HG03139 (cell line): ENCODE data around the gene LMTK2.
"Not testable (repeated sequence)": the region's sequence is repeated elsewhere in the genome, so short reads cannot be mapped to it uniquely, and the experiment has no call there.

Experiments
- ATAC-seq: cut with Tn5 transposase; IDR thresholded peaks from one replicate; pipeline ENCODE4 v1.9.1; 2021; ENCODE audit not compliant: unreplicated experiment

LMTK2 gene

GRCh38 chr7:98215561-98216495, 109.2 kb downstream of the LMTK2 start:
- no peak for ATAC-seq

- no peak for ATAC-seq
Observed at GRCh38 chr7:98216941-98217622, 110.4 kb downstream of the LMTK2 start.

DNA sequence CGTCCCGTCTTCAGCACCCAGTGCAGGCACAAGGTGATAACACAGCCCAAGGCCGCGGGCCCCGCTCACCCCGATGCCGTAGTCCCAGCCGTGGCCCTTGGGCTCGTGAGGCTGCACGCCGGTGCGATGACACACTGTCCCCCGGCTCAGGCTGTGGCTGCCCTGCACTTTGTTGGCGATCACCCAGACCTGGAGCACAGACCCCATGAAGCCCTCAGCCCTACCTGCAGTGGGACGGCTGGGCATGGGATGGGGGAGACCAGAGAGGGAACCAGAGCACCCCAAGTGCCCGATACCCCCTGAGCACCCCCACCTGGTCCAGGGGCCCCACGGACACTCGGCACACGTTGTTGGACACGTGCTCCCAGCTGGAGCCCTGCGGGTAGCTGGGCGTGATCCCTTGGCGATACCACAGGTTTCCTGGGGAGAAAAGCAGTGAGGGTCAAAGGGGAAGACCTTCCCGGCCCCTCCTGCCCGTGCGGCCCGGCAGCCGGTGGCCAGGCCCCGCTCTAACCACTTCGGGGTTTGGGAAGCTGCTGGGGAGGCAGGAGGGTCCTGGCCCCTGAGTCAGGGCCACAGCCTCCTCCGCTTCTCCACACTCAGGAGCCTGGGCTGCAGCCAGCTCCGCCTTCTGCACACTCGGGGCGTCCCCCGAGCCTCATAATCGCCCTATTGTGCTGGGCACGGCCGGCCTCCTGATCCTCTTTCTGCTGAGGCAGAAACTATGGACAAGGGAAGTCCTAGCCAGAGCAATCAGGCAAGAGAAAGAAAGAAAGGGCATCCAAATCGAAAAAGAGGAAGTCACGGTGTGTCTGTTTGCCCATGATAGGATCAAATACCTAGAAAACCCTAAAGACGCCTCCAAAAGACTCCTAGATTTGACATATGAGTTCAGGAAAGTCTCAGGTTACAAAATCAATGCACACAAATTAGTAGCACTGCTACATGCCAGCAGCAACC, 111.2 kb downstream of the LMTK2 start:
- no peak for ATAC-seq

- ATAC-seq, result not testable (repeated sequence)
Observed at GRCh38 chr7:98219382-98219781, 112.7 kb downstream of the LMTK2 start.

- no peak for ATAC-seq
Observed at GRCh38 chr7:98221611-98222532, 115.2 kb downstream of the LMTK2 start.

DNA sequence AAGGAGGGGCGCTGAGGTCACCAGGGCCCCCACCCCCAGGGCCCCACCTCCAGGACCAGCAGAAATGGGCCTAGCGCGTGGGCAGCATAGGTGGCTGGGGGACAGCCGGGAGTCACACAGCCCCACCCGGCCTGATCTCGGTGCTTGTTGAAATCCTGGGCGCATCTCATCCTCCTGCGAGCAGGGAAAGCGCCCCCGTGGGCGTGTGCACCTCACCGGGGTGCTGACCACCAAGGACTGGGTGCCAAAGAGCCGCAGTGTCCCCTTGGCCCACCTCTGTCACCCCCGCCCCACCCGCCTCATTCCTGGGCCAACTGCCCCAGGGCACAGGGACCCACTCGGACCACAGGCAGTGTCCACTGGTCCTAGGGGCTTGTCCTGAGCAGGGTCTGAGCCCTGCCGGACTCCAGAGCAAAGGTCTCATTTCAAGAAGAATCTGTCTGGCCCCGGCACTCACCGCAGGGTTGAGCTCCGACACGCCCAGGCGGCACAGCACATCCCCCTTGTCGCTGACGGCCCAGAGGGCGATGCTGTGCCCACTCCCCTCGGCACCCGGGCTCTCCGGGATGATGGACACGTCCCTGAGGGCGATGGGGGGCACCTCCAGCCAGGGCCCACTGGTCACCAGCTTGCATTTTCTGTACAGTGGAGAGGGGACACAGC, 116.0 kb downstream of the LMTK2 start:
- ATAC-seq, result no peak

GRCh38 chr7:98223351-98223897, 116.8 kb downstream of the LMTK2 start:
- ATAC-seq, result no peak

DNA sequence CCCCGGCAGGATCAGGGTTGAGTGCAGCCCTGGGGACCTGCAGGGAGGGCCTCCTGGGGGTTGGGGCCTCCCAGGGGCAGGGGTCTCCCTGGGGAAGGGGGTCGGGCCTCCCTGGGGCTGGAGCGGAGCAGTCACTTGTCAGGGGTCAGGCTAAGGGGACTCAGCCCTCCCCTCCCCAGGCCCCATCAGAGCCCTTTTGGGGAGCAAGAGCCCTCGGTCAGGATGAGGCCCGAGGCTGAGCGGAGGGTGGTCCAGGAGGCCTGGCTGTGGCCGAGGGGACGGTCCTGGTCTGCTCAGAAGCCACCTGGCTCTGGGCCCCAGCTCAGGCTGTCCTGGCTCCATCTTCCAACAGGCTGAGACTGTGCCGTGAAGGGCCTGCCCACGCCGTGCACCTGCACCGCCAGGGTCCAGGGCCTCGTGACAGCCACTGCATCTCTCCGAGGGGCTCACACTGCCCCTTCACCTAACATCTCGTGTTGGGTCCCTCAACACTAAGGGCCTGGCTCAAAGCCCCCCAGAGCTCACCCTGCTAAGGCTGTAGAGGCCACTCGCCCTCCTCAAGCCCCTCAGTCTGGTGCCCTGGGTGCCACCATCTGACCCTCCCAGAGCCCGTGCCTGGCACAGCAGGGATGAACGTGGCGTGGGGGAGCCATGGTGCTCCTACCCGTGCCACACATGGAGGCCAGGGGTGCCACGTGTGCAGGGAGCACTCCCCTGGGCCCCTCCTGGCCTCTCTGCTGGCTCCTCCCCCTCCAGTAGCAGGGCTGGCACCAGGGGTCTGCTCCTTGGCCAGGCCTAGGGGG, 117.4 kb downstream of the LMTK2 start:
- ATAC-seq, result no peak

- ATAC-seq, result no peak
Observed at GRCh38 chr7:98224701-98225181, 118.1 kb downstream of the LMTK2 start.

DNA sequence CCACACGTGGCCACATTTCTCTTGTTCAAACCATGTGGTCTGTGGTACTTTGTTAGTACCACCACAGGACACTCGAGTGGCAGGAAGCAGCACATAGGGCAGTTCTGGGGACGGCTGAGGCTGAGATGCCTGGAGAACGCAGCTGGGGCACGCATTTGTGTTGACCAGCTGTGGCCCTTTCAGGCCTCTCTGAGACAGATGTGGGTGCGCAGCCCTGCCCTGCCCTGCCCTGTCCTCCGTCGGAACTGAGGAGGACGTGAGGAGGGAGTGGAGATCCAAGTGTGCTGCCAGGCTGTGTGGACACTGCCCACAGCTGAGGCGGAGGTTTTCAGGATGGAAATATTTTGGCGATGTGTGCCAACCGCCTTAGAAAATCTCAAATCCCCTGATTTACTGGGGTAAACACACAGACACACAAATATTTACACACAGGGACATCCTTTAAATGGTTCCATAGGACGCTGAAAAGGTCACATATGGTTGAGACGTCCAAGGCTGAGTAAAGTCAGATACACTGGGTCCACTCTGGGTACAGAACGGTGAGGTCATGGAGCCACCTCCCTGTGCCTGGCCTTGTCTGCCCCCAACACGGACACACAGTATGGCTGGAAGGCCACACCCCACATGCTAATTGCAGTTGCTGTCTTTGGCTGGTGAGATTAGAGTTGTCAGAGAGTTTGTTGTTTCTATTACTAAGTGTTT, 119.4 kb downstream of the LMTK2 start:
- no peak for ATAC-seq

- ATAC-seq, result no peak
Observed at GRCh38 chr7:98227939-98228338, 121.3 kb downstream of the LMTK2 start.

- ATAC-seq, result no peak
Observed at GRCh38 chr7:98228801-98229200, 122.1 kb downstream of the LMTK2 start.

DNA sequence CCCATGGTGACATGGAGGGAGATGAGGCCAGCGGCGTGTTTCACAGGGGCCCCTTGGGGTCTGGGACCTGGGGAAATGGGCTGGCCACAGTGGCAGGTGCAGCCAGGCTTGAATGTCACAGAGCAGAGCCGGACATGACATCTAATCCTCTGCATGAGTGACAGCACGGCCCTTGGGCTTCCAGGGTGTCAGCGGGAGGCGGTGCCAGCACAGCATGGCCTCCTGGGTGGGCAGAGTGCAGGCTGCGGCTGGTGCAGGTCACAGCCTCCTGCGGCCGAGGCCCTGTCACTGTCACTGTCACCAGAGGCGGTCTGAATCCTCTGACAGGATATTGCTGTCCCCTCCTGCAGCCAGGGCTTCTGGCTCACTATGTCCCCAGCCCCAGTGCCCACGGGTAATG, 122.8 kb downstream of the LMTK2 start:
- ATAC-seq, result no peak

GRCh38 chr7:98229991-98230745, 123.5 kb downstream of the LMTK2 start:
- no peak for ATAC-seq

DNA sequence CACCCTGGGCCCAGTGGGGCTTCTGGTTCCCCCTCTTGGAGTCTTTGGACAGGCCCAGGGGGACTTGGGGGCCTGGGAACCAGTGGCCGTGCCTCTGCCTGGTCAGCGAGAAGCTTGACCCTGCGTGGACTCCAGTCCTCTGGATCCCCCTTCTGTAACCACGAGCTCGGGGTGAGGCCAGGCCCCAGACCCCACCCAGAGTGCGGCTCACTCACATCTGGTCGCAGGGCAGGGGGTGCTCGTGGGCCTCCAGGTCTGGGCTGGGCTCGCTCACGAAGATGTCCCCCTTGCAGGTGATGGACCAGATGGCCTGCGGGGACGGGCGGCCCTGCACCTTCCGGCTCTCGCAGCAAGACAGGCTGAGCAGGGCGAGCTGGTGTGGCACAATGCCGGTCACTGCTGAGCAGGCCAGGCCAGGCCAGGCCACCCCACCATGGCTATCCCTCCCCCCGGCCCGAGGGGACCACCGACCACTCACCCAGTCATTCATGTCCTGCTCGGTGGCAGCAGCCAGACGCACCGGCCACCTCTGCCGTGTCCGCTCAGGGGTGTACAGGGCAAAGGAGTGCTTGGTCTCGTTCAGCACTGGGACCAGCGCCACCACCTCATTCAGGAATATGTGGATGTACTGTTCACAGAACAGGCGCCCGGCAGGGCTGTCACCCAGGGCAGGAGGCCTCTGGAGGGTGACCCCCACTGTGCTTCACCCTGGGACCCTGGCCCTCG, 124.2 kb downstream of the LMTK2 start:
- ATAC-seq, result no peak
